OCI-LY3 (cell line): ENCODE measurements around the gene FBP1.

Experiments used
- EZH2phosphoT487 ChIP-seq: fragments of 200-600 bp; shearing (Covaris generic); IDR thresholded peaks from 2 replicates; pipeline ENCODE4 v1.6.1; 2018; ENCODE audit warnings: antibody characterized with exemption, mixed run types, low read depth
- TF ChIP-seq, protein P1 (sequence below): fragments of 200-600, 300-600 bp; sonication (generic); IDR thresholded peaks from 2 replicates; pipeline ENCODE4 v1.5.1; 2014; ENCODE audit warnings: antibody characterized with exemption, low read length, low read depth

- TF ChIP-seq, protein P1, sequence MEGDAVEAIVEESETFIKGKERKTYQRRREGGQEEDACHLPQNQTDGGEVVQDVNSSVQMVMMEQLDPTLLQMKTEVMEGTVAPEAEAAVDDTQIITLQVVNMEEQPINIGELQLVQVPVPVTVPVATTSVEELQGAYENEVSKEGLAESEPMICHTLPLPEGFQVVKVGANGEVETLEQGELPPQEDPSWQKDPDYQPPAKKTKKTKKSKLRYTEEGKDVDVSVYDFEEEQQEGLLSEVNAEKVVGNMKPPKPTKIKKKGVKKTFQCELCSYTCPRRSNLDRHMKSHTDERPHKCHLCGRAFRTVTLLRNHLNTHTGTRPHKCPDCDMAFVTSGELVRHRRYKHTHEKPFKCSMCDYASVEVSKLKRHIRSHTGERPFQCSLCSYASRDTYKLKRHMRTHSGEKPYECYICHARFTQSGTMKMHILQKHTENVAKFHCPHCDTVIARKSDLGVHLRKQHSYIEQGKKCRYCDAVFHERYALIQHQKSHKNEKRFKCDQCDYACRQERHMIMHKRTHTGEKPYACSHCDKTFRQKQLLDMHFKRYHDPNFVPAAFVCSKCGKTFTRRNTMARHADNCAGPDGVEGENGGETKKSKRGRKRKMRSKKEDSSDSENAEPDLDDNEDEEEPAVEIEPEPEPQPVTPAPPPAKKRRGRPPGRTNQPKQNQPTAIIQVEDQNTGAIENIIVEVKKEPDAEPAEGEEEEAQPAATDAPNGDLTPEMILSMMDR = no peak
- TF ChIP-seq EZH2phosphoT487 = no peak
Measured at GRCh38 chr9:94655739-94656138, 16.4 kb upstream of the FBP1 start.
